K562 (cell line): Measurements from ENCODE around the gene SPATS2. TPM values are rescaled to one million over a fixed set of nuclear protein-coding genes. Genes with fewer than 3 reads are reported as not detected.

Experiments used
- ATAC-seq: fragments of 200-7000 bp; cut with Tn5 transposase; 3 replicates; pipeline ENCODE4 v1.9.1; 2020; ENCODE audit warnings: moderate library complexity
- BruUV-seq: library from RNA; stranded (reverse); fragments of 400-500 nt; replicated peaks from 2 replicates; lab custom pipeline; 2021; lab: Mats Ljungman, UMichigan
- CTCF ChIA-PET: fragments of 300-600 bp; formaldehyde crosslinking; extraction: SDS; loops from one replicate; lab custom pipeline; 2021; ENCODE audit warnings: low intra/inter-chr PET ratio; lab: Yijun Ruan, JAX
- POLR2A ChIA-PET: fragments of 300-600, 350-650 bp; sonication (Branson Sonifier 250); formaldehyde crosslinking; extraction: SDS; loops from one replicate; lab custom pipeline; 2021; ENCODE audit warnings: antibody characterized with exemption, inconsistent platforms; lab: Yijun Ruan, JAX
- DNase-seq, 4 experiments: peaks; one replicate each; pipeline versions ENCODE4 v3.0.0 to v3.0.0-alpha.2; 2011 to 2018; ENCODE audit warnings: low spot score in 3 of 4, mixed read lengths in 3 of 4; ENCODE audit errors: extremely low read depth in 1 of 4
- FAIRE-seq: peaks from 2 replicates; lab custom pipeline; 2011; peaks lifted over from hg19 to GRCh38; lab: Jason Lieb, UNC
- H2AFZ ChIP-seq: 2 replicates; pipeline ENCODE4 v1.6.0; 2011; ENCODE audit warnings: low read depth, low read length, control low read depth, inconsistent platforms
- H3K27ac ChIP-seq: fragments of 200-600 bp; 3 replicates; pipeline ENCODE4 v1.8.0; 2011; ENCODE audit warnings: low read depth, mild to moderate bottlenecking, control low read depth, inconsistent platforms, low read length, moderate library complexity, mixed read lengths; ENCODE audit errors: extremely low read depth
- H3K27me3 ChIP-seq, 2 experiments: fragments of 300-600 bp in 1 of 2; 2 replicates in 1 of 2; 3 replicates in 1 of 2; pipeline versions ENCODE4 v1.6.0 to v1.8.0; 2011; ENCODE audit warnings: inconsistent platforms in 2 of 2, low read length in 2 of 2, mild to moderate bottlenecking in 1 of 2, mixed read lengths in 1 of 2, moderate library complexity in 1 of 2; ENCODE audit not compliant: control insufficient read depth in 2 of 2, insufficient read depth in 2 of 2
- H3K36me3 ChIP-seq: fragments of 300-600 bp; 3 replicates; pipeline ENCODE4 v1.8.0; 2011; ENCODE audit warnings: mild to moderate bottlenecking, low read length, inconsistent platforms; ENCODE audit not compliant: control insufficient read depth, insufficient read depth
- H3K4me1 ChIP-seq, 2 experiments: fragments of 200-600 bp in 1 of 2; replicated peaks in 1 of 2; 2 replicates in 1 of 2; 3 replicates in 1 of 2; pipeline versions ENCODE4 v1.5.1 to v1.8.0; 2011; ENCODE audit warnings: inconsistent platforms in 2 of 2, low read length in 2 of 2, mild to moderate bottlenecking in 1 of 2, mixed read lengths in 1 of 2, moderate library complexity in 1 of 2; ENCODE audit not compliant: control insufficient read depth in 2 of 2, insufficient read depth in 2 of 2
- H3K4me2 ChIP-seq: 2 replicates; pipeline ENCODE4 v1.6.1; 2011; ENCODE audit warnings: low read length, control low read depth, inconsistent platforms, mixed read lengths; ENCODE audit not compliant: insufficient read depth
- H3K4me3 ChIP-seq: fragments of 200-600 bp; sonication (generic), shearing (Covaris generic); 2 replicates; pipeline ENCODE4 v1.5.1; 2016; ENCODE audit warnings: control low read depth, inconsistent platforms
- H3K79me2 ChIP-seq: fragments of 200-600 bp; 3 replicates; pipeline ENCODE4 v1.8.0; 2011; ENCODE audit warnings: low read length, inconsistent platforms; ENCODE audit not compliant: control insufficient read depth, insufficient read depth
- H3K9ac ChIP-seq, 2 experiments: 2 replicates each; pipeline versions ENCODE4 v1.6.0 to v1.6.1; 2011; ENCODE audit warnings: low read depth in 2 of 2, low read length in 2 of 2, control low read depth in 1 of 2, inconsistent platforms in 1 of 2, mild to moderate bottlenecking in 1 of 2, mixed read lengths in 1 of 2; ENCODE audit not compliant: insufficient read depth in 1 of 2
- H3K9me1 ChIP-seq: one replicate; pipeline ENCODE4 v1.6.0; 2011; ENCODE audit warnings: inconsistent platforms, mild to moderate bottlenecking, low read length, moderate library complexity; ENCODE audit not compliant: control insufficient read depth, insufficient read depth
- H3K9me3 ChIP-seq: replicated peaks from 2 replicates; pipeline ENCODE4 v1.5.1; 2011; ENCODE audit warnings: low read depth, low read length, inconsistent platforms; ENCODE audit not compliant: control insufficient read depth, insufficient read depth
- H4K20me1 ChIP-seq: replicated peaks from 2 replicates; pipeline ENCODE4 v1.6.1; 2011; ENCODE audit warnings: low read length, inconsistent platforms, mixed read lengths; ENCODE audit not compliant: control insufficient read depth, insufficient read depth
- ASH1L ChIP-seq: fragments of 450-650 bp; IDR thresholded peaks from 2 replicates; pipeline ENCODE4 v1.6.1; 2018; ENCODE audit warnings: borderline replicate concordance, mild to moderate bottlenecking, low read depth; ENCODE audit not compliant: partially characterized antibody
- CHCHD3 ChIP-seq: fragments of 250-450 bp; sonication (Bioruptor Pico); IDR thresholded peaks from 2 replicates; pipeline ENCODE4 v2.1.2; 2022; ENCODE audit warnings: mild to moderate bottlenecking
- HSF4 ChIP-seq: fragments of 250-450 bp; sonication (Bioruptor Pico); IDR thresholded peaks from 2 replicates; pipeline ENCODE4 v2.1.2; 2022; ENCODE audit warnings: mild to moderate bottlenecking, moderate library complexity, borderline replicate concordance
- IRF2 ChIP-seq: sonication (generic); formaldehyde crosslinking; IDR thresholded peaks from 2 replicates; pipeline ENCODE4 v1.8.1; 2022; ENCODE audit warnings: mild to moderate bottlenecking, missing genetic modification reagents
- NCOA1 ChIP-seq: fragments of 450-650 bp; IDR thresholded peaks from 2 replicates; pipeline ENCODE4 v1.6.1; 2016; ENCODE audit warnings: low read depth
- NCOA4 ChIP-seq: fragments of 450-650 bp; IDR thresholded peaks from 2 replicates; pipeline ENCODE4 v1.6.1; 2018; ENCODE audit warnings: mild to moderate bottlenecking; ENCODE audit not compliant: partially characterized antibody
- RBM22 ChIP-seq: fragments of 200-400 bp; formaldehyde crosslinking; IDR thresholded peaks from 2 replicates; pipeline ENCODE4 v1.6.1; 2018; ENCODE audit warnings: low read length, low read depth; ENCODE audit not compliant: poor library complexity, severe bottlenecking
- WHSC1 ChIP-seq: IDR thresholded peaks from one replicate; pipeline ENCODE4 v1.6.1; 2012; ENCODE audit warnings: low read length, control low read depth, inconsistent platforms
- ZC3H11A ChIP-seq: IDR thresholded peaks from 2 replicates; pipeline ENCODE4 v1.6.1; 2012; ENCODE audit warnings: low read depth, low read length, improper control_type of control experiment
- ZNF436 ChIP-seq: fragments of 250-450, 450-650 bp; sonication (Bioruptor Pico); formaldehyde crosslinking; IDR thresholded peaks from 2 replicates; pipeline ENCODE4 v1.7.0; 2020; ENCODE audit warnings: mild to moderate bottlenecking
- WGBS: fragments of 100-300 bp; shearing (Covaris generic); methylation state at CpG from one replicate; pipeline ENCODE4 v1.1.6; 2016; ENCODE audit warnings: low coverage, mixed read lengths; ENCODE audit not compliant: insufficient coverage; ENCODE audit errors: missing lambda C conversion rate; 5-methylcytosine and 5-hydroxymethylcytosine counted together
- in situ Hi-C: fragments of 300-500 bp; cut with MboI; formaldehyde crosslinking; loops from 4 replicates; pipeline ENCODE4 v1.15.0; 2018; ENCODE audit warnings: inconsistent platforms, mixed read lengths
- intact Hi-C: fragments of 100-400 bp; cut with micrococcal nuclease; formaldehyde crosslinking; loops from 2 replicates; pipeline ENCODE4 v1.14.2; 2022
- polyA plus RNA-seq, 8 experiments: library from polyadenylated mRNA; depleted of rRNA in 4 of 8; stranded (reverse) in 5 of 8; unstranded in 3 of 8; fragments of >200 nt; fragmentation: Nextera tagmentation in 2 of 8; fragmentation: Illumina TruSeq in 1 of 8; extraction: Ambion mirVana in 2 of 8; extraction: Trizol in 1 of 8; gene quantifications; 2 replicates each; pipeline versions ENCODE4 v1.2.1 to v1.2.3, GENCODE V29; 2011 to 2014; ENCODE audit warnings: inconsistent platforms in 1 of 8, missing spikeins in 1 of 8
- total RNA-seq, 7 experiments: library from RNA; depleted of rRNA in 6 of 7; stranded (reverse); fragments of >200 nt in 6 of 7; fragmentation: Illumina TruSeq in 2 of 7; extraction: Trizol in 2 of 7; gene quantifications; 2 replicates each; pipeline versions ENCODE4 v1.2.1 to v1.2.3, GENCODE V29; 2011 to 2021; ENCODE audit warnings: low replicate concordance in 1 of 7

The SPATS2 gene
- total and polyA plus RNA-seq, 9 of the 15 experiments (the other 6 are each of a cell fraction or from before 2014, with no cell fraction given), result 5.4 to 48.2 (median 17.5) TPM

DNA sequence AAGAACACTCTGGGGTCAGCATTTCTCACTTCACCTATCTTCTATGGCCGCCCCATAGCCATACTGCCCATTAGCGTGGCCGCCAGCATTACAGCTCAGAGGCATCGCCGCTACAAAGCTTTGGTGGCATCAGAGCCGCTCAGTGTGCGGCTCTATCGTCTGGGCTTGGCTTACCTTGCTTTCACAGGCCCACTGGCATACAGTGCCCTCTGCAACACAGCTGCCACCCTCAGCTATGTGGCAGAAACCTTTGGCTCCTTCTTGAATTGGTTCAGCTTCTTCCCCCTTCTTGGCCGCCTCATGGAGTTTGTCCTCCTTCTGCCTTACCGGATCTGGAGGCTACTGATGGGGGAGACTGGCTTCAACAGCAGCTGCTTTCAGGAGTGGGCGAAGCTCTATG lies 18.0 kb upstream of the SPATS2 start:
- in situ Hi-C loops (no loop called here), intact Hi-C loops (loop anchor here (10.0 kb wide), 2 partner anchors 284 to 374 kb away; partner anchors contain the start of genes KMT2D, RHEBL1, WNT1 and WNT10B)
- Histone ChIP-seq H3K4me2 (no peak overlapping the region), H3K79me2 (no peaks in the 10 kb centered on the region), H3K27me3 (peaks cover 23 to 37% of the 10 kb centered on the region in 2 experiments; a peak in 4 of 5 replicates), H3K36me3 (no peaks in the 10 kb centered on the region), H3K27ac (no peak overlapping the region), H3K9ac (peak overlapping the region in 1 of 2 experiments; percentile 48; a peak in 2 of 4 replicates), H3K4me1 (peaks cover 14 to 32% of the 10 kb centered on the region in 2 experiments), H3K4me3 (no peak overlapping the region), H3K9me1 (no peaks in the 10 kb centered on the region), H4K20me1 (0 out of 2 replicates have a peak, but pooled peaks cover 3% of the 10 kb centered on the region), H3K9me3 (no peaks in the 10 kb centered on the region), H2AFZ (no peak overlapping the region)
- ATAC-seq (no peak), FAIRE-seq (no peak), DNase-seq (no peak)
- TF ChIP-seq IRF2 (no peak), WHSC1 (no peak), NCOA1 (no peak), ASH1L (no peak), ZC3H11A (no peak), ZNF436 (CRISPR knock-in tag) (no peak), CHCHD3 (CRISPR knock-in tag) (no peak), HSF4 (CRISPR knock-in tag) (no peak), RBM22 (no peak), NCOA4 (no peak)
- POLR2A ChIA-PET, result interaction anchor here (1.1 to 1.7 kb wide), 3 partner anchors 54 to 231 kb away, joined by 3 to 17 read pairs (median 4); partner anchors contain the start of gene PRPH
- 27% methylated on average over 11 of the region's 11 CpGs for WGBS
- CTCF ChIA-PET, result no interaction called here
- BruUV-seq, result no TSS peak
